Measurements from ENCODE around the gene ANKRD52. TPM values are rescaled to one million over a fixed set of nuclear protein-coding genes. Genes with fewer than 3 reads are reported as not detected.

The ANKRD52 gene
- total RNA-seq, 1 donor from 2014 or later: 60.3 TPM

DNA sequence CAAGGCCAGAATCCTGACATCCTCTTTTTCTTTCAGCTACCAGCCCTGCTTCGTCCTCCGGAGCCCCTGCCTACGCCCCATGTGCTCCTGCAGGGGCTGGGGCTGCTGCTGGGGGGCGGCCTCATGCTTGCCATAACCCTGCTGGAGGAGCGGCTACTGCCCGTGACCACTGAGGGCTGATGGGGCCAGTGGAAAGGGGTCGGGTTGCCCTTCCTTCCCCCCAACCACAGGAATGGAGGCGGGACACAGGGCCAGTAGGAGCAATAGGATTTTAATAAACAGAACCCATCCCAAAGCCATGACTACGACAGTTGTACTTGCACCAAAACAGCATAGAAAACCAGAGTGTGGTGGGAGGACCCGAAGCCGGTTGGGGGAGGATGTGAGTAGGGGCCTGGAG is 20.6 kb downstream of the ANKRD52 start:
- no peak overlapping the region for H3K27ac Mint-ChIP-seq
- TF ChIP-seq CTCF (IDR thresholded peaks at IDR 0.05; ENCODE audit: unreplicated experiment): no peak
- peaks cover 7% of the 10 kb centered on the region for H3K4me1 Mint-ChIP-seq (ENCODE audit: low read depth)
- DNase-seq (ENCODE audit: low spot score, unreplicated experiment): no peak
- H3K27me3 Mint-ChIP-seq: no peaks in the 10 kb centered on the region
- peaks cover 16% of the 10 kb centered on the region for H3K36me3 Mint-ChIP-seq (ENCODE audit: insufficient read depth)
- H3K4me3 Mint-ChIP-seq (ENCODE audit: low read depth): no peak overlapping the region
- no peaks in the 10 kb centered on the region for H3K9me3 Mint-ChIP-seq (ENCODE audit: low read depth)

DNA sequence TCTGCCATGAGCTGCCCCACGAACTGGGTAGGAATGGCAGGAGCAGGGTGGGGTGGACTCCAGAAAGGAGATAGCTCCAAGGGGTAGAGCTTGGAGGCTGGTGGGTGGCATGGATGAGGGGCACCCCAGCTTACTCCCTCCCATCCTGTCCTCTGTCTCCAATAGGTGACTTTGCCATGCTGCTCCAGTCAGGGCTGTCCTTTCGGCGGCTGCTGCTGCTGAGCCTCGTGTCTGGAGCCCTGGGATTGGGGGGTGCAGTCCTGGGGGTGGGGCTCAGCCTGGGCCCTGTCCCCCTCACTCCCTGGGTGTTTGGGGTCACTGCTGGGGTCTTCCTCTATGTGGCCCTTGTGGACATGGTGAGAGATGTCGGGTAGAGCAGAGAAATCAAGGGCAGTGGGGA is 21.2 kb downstream of the ANKRD52 start:
- TF ChIP-seq CTCF (IDR thresholded peaks at IDR 0.05; ENCODE audit: unreplicated experiment): no peak
- Mint-ChIP-seq H3K27ac (no peak overlapping the region), H3K9me3 (ENCODE audit: low read depth) (no peaks in the 10 kb centered on the region), H3K4me1 (ENCODE audit: low read depth) (peaks cover 8% of the 10 kb centered on the region), H3K36me3 (ENCODE audit: insufficient read depth) (peaks cover 15% of the 10 kb centered on the region), H3K4me3 (ENCODE audit: low read depth) (no peak overlapping the region), H3K27me3 (no peaks in the 10 kb centered on the region)
- no peak for DNase-seq (ENCODE audit: low spot score, unreplicated experiment)

DNA sequence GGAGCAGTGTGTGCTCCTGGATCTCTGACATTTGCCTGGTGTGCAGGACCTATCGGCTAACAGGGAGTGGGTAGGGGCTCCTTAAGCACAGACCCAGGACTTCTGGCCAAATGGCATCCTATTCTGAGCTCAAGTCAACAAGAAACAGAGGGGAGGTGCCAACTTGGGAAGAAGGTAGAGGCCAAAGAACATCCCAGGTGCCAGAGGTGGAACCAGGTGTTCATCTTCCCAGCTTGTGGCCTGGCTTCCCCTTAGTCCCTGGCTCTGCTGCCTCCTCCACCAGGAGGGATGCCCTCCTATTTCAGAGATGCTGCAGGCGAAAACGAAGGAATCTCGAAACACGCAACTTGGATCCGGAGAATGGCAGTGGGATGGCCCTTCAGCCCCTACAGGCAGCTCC is 22.1 kb downstream of the ANKRD52 start:
- Mint-ChIP-seq H3K36me3 (ENCODE audit: insufficient read depth) (peaks cover 9% of the 10 kb centered on the region), H3K4me1 (ENCODE audit: low read depth) (peaks cover 12% of the 10 kb centered on the region), H3K9me3 (ENCODE audit: low read depth) (no peaks in the 10 kb centered on the region), H3K27me3 (no peaks in the 10 kb centered on the region), H3K4me3 (ENCODE audit: low read depth) (no peak overlapping the region), H3K27ac (peak overlapping the region; percentile 64)
- DNase-seq (ENCODE audit: low spot score, unreplicated experiment): no peak
- no peak for TF ChIP-seq CTCF (IDR thresholded peaks at IDR 0.05; ENCODE audit: unreplicated experiment)

DNA sequence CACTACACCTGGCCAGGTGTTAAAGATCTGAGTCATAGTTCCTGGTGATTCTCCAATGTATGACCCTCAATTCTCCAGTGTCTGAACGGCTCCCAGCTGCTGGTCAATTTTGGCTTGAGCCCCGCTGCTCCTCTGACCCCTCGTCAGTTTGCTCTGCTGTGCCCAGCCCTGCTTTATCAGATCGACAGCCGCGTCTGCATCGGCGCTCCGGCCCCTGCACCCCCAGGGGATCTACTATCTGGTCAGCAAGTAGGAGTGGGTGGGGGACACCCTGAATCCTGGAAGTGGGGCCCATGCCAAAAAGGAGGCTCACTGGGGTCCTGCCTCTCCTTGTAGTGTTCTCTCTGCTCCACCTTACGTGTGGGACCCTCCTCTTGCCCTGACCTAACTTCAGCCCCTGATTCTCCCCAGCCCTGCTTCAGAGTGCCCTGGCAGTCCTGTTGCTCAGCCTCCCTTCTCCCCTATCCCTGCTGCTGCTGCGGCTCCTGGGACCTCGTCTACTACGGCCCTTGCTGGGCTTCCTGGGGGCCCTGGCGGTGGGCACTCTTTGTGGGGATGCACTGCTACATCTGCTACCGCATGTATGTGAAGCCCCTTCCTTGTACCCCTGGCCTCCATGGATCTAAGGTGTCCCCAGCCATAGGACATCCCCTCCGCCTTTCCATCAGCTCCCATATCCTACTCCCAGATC is 23.3 kb downstream of the ANKRD52 start:
- no peaks in the 10 kb centered on the region for H3K27me3 Mint-ChIP-seq
- TF ChIP-seq CTCF (IDR thresholded peaks at IDR 0.05; ENCODE audit: unreplicated experiment): no peak
- H3K27ac Mint-ChIP-seq: peak overlapping the region; percentile 85
- H3K4me3 Mint-ChIP-seq (ENCODE audit: low read depth): no peak overlapping the region
- H3K36me3 Mint-ChIP-seq (ENCODE audit: insufficient read depth): peaks cover 5% of the 10 kb centered on the region
- peaks cover 23% of the 10 kb centered on the region for H3K4me1 Mint-ChIP-seq (ENCODE audit: low read depth)
- H3K9me3 Mint-ChIP-seq (ENCODE audit: low read depth): no peaks in the 10 kb centered on the region
- DNase-seq (ENCODE audit: low spot score, unreplicated experiment): no peak

DNA sequence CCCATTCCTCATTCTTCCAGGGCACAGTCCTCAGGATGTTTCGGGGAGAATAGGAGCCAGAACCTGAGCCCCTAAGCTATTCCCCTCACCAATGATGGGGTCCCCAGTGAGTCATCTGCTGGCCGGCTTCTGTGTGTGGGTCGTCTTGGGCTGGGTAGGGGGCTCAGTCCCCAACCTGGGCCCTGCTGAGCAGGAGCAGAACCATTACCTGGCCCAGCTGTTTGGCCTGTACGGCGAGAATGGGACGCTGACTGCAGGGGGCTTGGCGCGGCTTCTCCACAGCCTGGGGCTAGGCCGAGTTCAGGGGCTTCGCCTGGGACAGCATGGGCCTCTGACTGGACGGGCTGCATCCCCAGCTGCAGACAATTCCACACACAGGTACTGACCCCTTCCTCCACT is 27.0 kb downstream of the ANKRD52 start:
- H3K27ac Mint-ChIP-seq: peak overlapping the region; percentile 95
- H3K9me3 Mint-ChIP-seq (ENCODE audit: low read depth): no peaks in the 10 kb centered on the region
- peaks cover 27% of the 10 kb centered on the region for H3K4me1 Mint-ChIP-seq (ENCODE audit: low read depth)
- H3K4me3 Mint-ChIP-seq (ENCODE audit: low read depth): peak overlapping the region; percentile 68
- no peaks in the 10 kb centered on the region for H3K27me3 Mint-ChIP-seq
- H3K36me3 Mint-ChIP-seq (ENCODE audit: insufficient read depth): peaks cover 3% of the 10 kb centered on the region
- DNase-seq (ENCODE audit: low spot score, unreplicated experiment): no peak
- TF ChIP-seq CTCF (IDR thresholded peaks at IDR 0.05; ENCODE audit: unreplicated experiment): no peak

All from progenitor cell of endocrine pancreas (in vitro differentiated cells).